ENCODE results near the gene DYNC1LI1.

- no peak for TF ChIP-seq CTCF (IDR thresholded peaks at IDR 0.05; ENCODE audit: low read depth, low read length, missing input control)
- TF ChIP-seq FOXA1 (IDR thresholded peaks at IDR 0.05): no peak
- no peak for TF ChIP-seq REST (IDR thresholded peaks at IDR 0.05)
- no peak for TF ChIP-seq RAD21 (IDR thresholded peaks at IDR 0.05)
Observed at GRCh38 chr3:32500880-32501782, 69.5 kb downstream of the DYNC1LI1 start.
